Thyroid gland (tissue), 4 donors: ENCODE measurements around the gene TRIM37. TPM values are rescaled to one million over a fixed set of nuclear protein-coding genes. Genes with fewer than 3 reads are reported as not detected.

Experiments used
- DNase-seq, 2 donors: peaks; one replicate each; pipeline ENCODE4 v3.0.0-alpha.2; 2019
- H3K27ac ChIP-seq, 3 donors: fragments of 200-600 bp; sonication (generic); 1 replicate in 2 of 3; 2 replicates in 1 of 3; pipeline ENCODE4 v1.5.1; 2016 to 2019; ENCODE audit warnings: mild to moderate bottlenecking in 1 of 3, moderate library complexity in 1 of 3
- H3K27me3 ChIP-seq: fragments of 200-600 bp; sonication (generic); one replicate; pipeline ENCODE4 v1.5.1; 2019
- H3K36me3 ChIP-seq, 2 donors: fragments of 200-600 bp; sonication (generic); one replicate each; pipeline ENCODE4 v1.5.1; 2016 to 2019
- H3K4me1 ChIP-seq, 2 donors: fragments of 200-600 bp; sonication (generic); one replicate each; pipeline ENCODE4 v1.5.1; 2017 to 2019
- H3K4me3 ChIP-seq, 3 donors: fragments of 200-600 bp; sonication (generic); replicated peaks in 1 of 3; 1 replicate in 2 of 3; 2 replicates in 1 of 3; pipeline ENCODE4 v1.5.1; 2016; ENCODE audit warnings: mild to moderate bottlenecking in 1 of 3
- H3K9me3 ChIP-seq: fragments of 200-600 bp; sonication (generic); one replicate; pipeline ENCODE4 v1.5.1; 2017
- POLR2A ChIP-seq, 2 donors: fragments of 450-650 bp; IDR thresholded peaks; one replicate each; pipeline ENCODE4 v1.6.1; 2017; ENCODE audit warnings: antibody characterized with exemption in 2 of 2, mild to moderate bottlenecking in 2 of 2, moderate library complexity in 1 of 2
- WGBS, 2 donors: methylation state at CpG; one replicate each; pipeline ENCODE4 v1.1.5; 2017; 5-methylcytosine and 5-hydroxymethylcytosine counted together
- intact Hi-C: fragments of 100-400 bp; cut with DNase I; formaldehyde crosslinking; loops from one replicate; pipeline ENCODE4 v1.15.1; 2023
- total RNA-seq, 4 donors: library from RNA; depleted of rRNA; stranded (reverse); fragments of >200 nt; gene quantifications; one replicate each; pipeline ENCODE4 v1.2.3, GENCODE V29; 2016
- TF ChIP-seq, protein P1 (sequence below), 6 experiments: fragments of 200-600 bp in 3 of 6; fragments of 450-650 bp in 3 of 6; sonication (generic) in 3 of 6; IDR thresholded peaks; one replicate each; pipeline ENCODE4 v1.5.1; 2016 to 2019; ENCODE audit warnings: antibody characterized with exemption in 6 of 6, mild to moderate bottlenecking in 2 of 6, inconsistent platforms in 1 of 6, moderate library complexity in 1 of 6

The TRIM37 gene
- total RNA-seq, 4 donors from 2014 or later: 30.2 to 46.8 (median 34.2) TPM

DNA sequence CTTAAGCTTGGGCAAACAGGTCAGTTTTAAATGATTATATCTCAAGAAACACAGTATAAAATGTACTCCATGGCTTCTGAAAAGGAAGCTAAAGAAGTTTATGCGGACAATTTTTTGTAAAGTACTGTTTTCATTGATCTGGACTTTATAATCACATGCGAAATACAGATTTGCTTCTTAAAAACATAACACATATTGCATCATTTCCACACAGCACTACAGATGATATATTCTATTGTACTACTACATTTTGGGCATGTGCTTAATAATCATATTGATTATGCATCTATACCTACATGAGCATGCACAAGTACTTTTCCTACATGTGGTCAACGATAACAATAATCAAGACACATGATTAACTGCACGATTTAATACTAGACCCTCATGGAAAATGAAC is 22.5 kb downstream of the TRIM37 start:
- Histone ChIP-seq H3K4me1 (peaks cover 0 to 5% of the 10 kb centered on the region in 2 donors), H3K27me3 (no peaks in the 10 kb centered on the region), H3K27ac (no peak overlapping the region), H3K36me3 (peaks cover 14 to 17% of the 10 kb centered on the region in 2 donors), H3K9me3 (no peaks in the 10 kb centered on the region), H3K4me3 (no peak overlapping the region)
- intact Hi-C loops: no loop called here
- DNase-seq: no peak
- TF ChIP-seq POLR2A (IDR thresholded peaks at IDR 0.05): no peak
- TF ChIP-seq, protein P1, sequence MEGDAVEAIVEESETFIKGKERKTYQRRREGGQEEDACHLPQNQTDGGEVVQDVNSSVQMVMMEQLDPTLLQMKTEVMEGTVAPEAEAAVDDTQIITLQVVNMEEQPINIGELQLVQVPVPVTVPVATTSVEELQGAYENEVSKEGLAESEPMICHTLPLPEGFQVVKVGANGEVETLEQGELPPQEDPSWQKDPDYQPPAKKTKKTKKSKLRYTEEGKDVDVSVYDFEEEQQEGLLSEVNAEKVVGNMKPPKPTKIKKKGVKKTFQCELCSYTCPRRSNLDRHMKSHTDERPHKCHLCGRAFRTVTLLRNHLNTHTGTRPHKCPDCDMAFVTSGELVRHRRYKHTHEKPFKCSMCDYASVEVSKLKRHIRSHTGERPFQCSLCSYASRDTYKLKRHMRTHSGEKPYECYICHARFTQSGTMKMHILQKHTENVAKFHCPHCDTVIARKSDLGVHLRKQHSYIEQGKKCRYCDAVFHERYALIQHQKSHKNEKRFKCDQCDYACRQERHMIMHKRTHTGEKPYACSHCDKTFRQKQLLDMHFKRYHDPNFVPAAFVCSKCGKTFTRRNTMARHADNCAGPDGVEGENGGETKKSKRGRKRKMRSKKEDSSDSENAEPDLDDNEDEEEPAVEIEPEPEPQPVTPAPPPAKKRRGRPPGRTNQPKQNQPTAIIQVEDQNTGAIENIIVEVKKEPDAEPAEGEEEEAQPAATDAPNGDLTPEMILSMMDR (IDR thresholded peaks at IDR 0.05): no peak
- WGBS, 2 donors: 97% methylated on average over 4 of the region's 4 CpGs

DNA sequence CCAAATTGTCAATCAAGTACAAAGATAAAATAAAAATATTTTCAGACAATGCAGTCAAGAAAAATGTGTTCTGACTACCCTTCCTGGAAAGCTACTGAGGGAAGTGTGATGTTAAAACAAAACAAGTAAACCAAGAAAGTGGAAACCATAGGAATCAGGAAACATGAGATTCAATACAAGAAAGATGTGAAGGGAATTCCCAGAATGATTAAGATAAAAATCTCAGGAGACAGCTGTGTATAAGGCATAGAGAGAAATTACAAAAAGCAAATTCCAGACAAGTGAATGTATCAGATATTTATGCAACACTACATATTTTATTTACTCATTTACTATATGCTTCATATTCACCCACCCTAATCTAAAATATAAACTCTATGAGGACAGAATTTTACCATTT is 32.2 kb downstream of the TRIM37 start:
- H3K36me3 ChIP-seq: peaks cover 14 to 26% of the 10 kb centered on the region in 2 donors

DNA sequence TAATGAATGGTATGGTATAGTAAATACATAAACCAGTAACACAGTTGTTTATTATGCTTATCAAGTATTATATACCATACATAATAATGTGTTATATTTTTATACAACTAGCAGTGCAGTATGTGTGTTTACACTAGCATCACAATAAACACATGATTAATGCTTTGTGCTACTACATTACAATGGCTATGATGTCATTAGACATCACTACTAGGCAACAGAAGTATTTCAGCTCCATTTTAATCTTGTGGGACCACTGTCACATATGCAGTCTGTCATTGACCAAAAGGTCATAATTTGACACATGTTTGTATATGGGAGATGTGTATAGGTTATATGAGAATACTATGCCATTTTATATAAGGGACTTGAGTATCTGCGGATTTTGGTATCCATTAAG is 32.7 kb downstream of the TRIM37 start:
- Histone ChIP-seq H3K27me3 (no peaks in the 10 kb centered on the region), H3K4me3 (no peak overlapping the region), H3K4me1 (no peaks in the 10 kb centered on the region), H3K36me3 (peaks cover 9 to 24% of the 10 kb centered on the region in 2 donors), H3K27ac (no peak overlapping the region), H3K9me3 (no peaks in the 10 kb centered on the region)
- 93 to 100% methylated on average over 1 of the region's 1 CpG for WGBS, 2 donors
- no peak for TF ChIP-seq POLR2A (IDR thresholded peaks at IDR 0.05)
- TF ChIP-seq, protein P1 (IDR thresholded peaks at IDR 0.05): no peak
- no peak for DNase-seq
- intact Hi-C loops: no loop called here

More for the DNA sequence above, 32.2 kb downstream of the TRIM37 start:
- no peak for TF ChIP-seq POLR2A (IDR thresholded peaks at IDR 0.05)
- TF ChIP-seq, protein P1 (IDR thresholded peaks at IDR 0.05): no peak
- no peaks in the 10 kb centered on the region for H3K9me3 ChIP-seq
- H3K4me3 ChIP-seq: no peak overlapping the region
- intact Hi-C loops: no loop called here
- no peak for DNase-seq
- H3K27ac ChIP-seq: no peak overlapping the region
- no peaks in the 10 kb centered on the region for H3K27me3 ChIP-seq
- H3K4me1 ChIP-seq: no peaks in the 10 kb centered on the region

DNA sequence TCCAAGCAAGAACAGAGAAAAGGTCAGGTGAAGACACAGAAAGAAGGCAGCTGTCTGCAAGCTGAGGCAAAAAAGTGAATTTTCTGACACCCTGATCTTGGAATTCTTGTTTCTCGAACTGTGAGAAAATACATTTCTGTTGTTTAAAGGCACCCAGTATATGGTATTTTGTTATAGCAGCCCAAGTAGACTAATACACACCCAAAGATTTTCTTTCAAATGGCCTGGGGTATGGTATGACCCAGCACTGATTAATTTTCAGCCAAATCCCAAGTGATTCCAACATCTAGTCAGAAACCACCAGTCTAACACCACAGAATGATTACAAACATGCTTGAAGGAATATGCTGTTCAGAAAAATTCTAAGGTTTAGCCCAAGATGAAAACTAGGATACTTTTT is 36.8 kb downstream of the TRIM37 start:
- peaks cover 8 to 21% of the 10 kb centered on the region in 2 donors for H3K36me3 ChIP-seq
- DNase-seq: no peak

DNA sequence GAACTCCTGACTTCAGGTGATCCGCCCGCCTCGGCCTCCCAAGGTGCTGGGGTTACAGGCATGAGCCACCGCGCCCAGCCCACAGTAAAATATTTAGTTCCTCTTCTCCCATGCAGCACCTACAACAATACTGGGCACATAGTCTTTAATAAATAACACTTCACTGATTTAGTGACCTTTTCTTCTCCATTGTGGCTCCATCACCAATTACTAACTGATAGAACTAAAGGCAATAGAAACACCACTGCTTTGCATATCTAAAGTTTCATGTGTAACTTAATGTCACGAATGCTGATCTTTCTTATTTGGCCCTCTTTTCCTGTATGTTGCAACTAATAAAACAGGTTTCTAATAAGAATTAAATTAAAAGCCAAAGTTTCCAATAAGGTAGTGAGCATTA is 38.9 kb downstream of the TRIM37 start:
- Histone ChIP-seq H3K9me3 (no peaks in the 10 kb centered on the region), H3K27ac (no peak overlapping the region), H3K4me3 (no peak overlapping the region), H3K27me3 (no peaks in the 10 kb centered on the region), H3K4me1 (no peaks in the 10 kb centered on the region), H3K36me3 (peaks cover 8 to 15% of the 10 kb centered on the region in 2 donors)
- intact Hi-C loops: no loop called here
- WGBS, 2 donors: 97 to 98% methylated on average over 6 of the region's 6 CpGs
- TF ChIP-seq POLR2A (IDR thresholded peaks at IDR 0.05): no peak
- TF ChIP-seq, protein P1 (IDR thresholded peaks at IDR 0.05): no peak
- DNase-seq: no peak

More for the DNA sequence above, 36.8 kb downstream of the TRIM37 start:
- Histone ChIP-seq H3K4me1 (no peaks in the 10 kb centered on the region), H3K4me3 (no peak overlapping the region), H3K27me3 (no peaks in the 10 kb centered on the region), H3K27ac (no peak overlapping the region), H3K9me3 (no peaks in the 10 kb centered on the region)
- intact Hi-C loops: no loop called here
- 90 to 100% methylated on average over 1 of the region's 1 CpG for WGBS, 2 donors
- no peak for TF ChIP-seq POLR2A (IDR thresholded peaks at IDR 0.05)
- TF ChIP-seq, protein P1 (IDR thresholded peaks at IDR 0.05): no peak
